Prostate gland (tissue), 2 donors: Measurements from ENCODE around the gene GPRIN3. TPM values are rescaled to one million over a fixed set of nuclear protein-coding genes. Genes with fewer than 3 reads are reported as not detected.

Experiments
- DNase-seq: peaks from one replicate; pipeline ENCODE4 v3.0.0-alpha.2; 2019; ENCODE audit warnings: low spot score
- H3K27ac ChIP-seq, 2 donors: fragments of 200-600 bp; sonication (generic); 2 replicates each; pipeline ENCODE4 v1.5.1; 2017 to 2019
- H3K27me3 ChIP-seq: fragments of 200-600 bp; sonication (generic); replicated peaks from 2 replicates; pipeline ENCODE4 v1.5.1; 2019; ENCODE audit not compliant: insufficient read depth
- H3K36me3 ChIP-seq, 2 donors: fragments of 200-600 bp; sonication (generic); 1 replicate in 1 of 2; 2 replicates in 1 of 2; pipeline versions ENCODE4 v1.5.1 to v1.8.1; 2017 to 2019
- H3K4me1 ChIP-seq: fragments of 200-600 bp; sonication (generic); replicated peaks from 2 replicates; pipeline ENCODE4 v1.5.1; 2019
- H3K4me3 ChIP-seq, 2 donors: fragments of 200-600 bp; sonication (generic); 2 replicates each; pipeline ENCODE4 v1.5.1; 2017 to 2019
- H3K9me3 ChIP-seq: fragments of 200-600 bp; sonication (generic); 2 replicates; pipeline ENCODE4 v1.5.1; 2017
- POLR2A ChIP-seq: fragments of 450-650 bp; IDR thresholded peaks from one replicate; pipeline ENCODE4 v1.6.1; 2016; ENCODE audit warnings: antibody characterized with exemption, mild to moderate bottlenecking
- POLR2AphosphoS5 ChIP-seq: sonication (generic); formaldehyde crosslinking; IDR thresholded peaks from one replicate; pipeline ENCODE4 v1.6.1; 2017; ENCODE audit warnings: antibody characterized with exemption
- WGBS: methylation state at CpG from one replicate; pipeline ENCODE4 v1.1.5; 2018; 5-methylcytosine and 5-hydroxymethylcytosine counted together
- intact Hi-C: fragments of 100-400 bp; cut with DNase I; formaldehyde crosslinking; loops from one replicate; pipeline ENCODE4 v1.14.2; 2022
- total RNA-seq, 2 donors: library from RNA; depleted of rRNA; stranded (reverse); fragments of >200 nt; gene quantifications; one replicate each; pipeline ENCODE4 v1.1.0, GENCODE V29; 2016
- TF ChIP-seq, protein P1 (sequence below), 4 experiments: fragments of 200-600 bp in 2 of 4; fragments of 450-650 bp in 2 of 4; sonication (generic) in 2 of 4; IDR thresholded peaks; 1 replicate in 3 of 4; 2 replicates in 1 of 4; pipeline ENCODE4 v1.5.1; 2016 to 2019; ENCODE audit warnings: antibody characterized with exemption in 4 of 4, mild to moderate bottlenecking in 2 of 4, moderate library complexity in 2 of 4

The GPRIN3 gene
- total RNA-seq, 2 donors from 2014 or later = 0.77 to 2.4 TPM

DNA sequence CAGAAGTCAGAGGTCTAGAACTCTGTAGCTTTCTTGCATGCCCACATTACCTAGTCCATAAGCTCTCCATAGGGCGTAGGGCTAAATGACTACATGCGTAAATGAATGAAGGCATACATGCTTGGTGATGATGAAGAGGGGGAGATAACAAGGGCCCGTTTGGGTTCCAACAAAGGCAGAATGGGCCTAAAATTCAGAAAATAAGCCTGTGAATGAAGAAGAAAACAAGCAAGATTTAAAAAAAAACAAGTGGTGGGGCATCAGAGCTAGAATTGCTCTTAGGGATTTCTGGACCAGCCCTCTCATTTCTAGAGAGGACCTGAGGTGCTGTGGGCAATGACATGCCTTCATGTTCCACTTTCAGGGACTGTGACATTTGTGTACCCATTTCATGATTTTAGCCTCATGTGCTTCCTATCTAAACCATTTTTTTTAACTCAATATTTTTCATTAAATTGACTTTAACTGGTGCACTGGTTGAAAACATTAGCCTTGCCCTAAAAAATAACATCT is 12.1 kb downstream of the GPRIN3 start:
- Histone ChIP-seq H3K27ac (no peak overlapping the region), H3K9me3 (no peaks in the 10 kb centered on the region), H3K36me3 (no peaks in the 10 kb centered on the region), H3K4me1 (no peaks in the 10 kb centered on the region), H3K4me3 (no peak overlapping the region), H3K27me3 (no peaks in the 10 kb centered on the region)
- DNase-seq = no peak
- intact Hi-C loops = no loop called here
- 99% methylated on average over 3 of the region's 3 CpGs for WGBS
- TF ChIP-seq, protein P1, sequence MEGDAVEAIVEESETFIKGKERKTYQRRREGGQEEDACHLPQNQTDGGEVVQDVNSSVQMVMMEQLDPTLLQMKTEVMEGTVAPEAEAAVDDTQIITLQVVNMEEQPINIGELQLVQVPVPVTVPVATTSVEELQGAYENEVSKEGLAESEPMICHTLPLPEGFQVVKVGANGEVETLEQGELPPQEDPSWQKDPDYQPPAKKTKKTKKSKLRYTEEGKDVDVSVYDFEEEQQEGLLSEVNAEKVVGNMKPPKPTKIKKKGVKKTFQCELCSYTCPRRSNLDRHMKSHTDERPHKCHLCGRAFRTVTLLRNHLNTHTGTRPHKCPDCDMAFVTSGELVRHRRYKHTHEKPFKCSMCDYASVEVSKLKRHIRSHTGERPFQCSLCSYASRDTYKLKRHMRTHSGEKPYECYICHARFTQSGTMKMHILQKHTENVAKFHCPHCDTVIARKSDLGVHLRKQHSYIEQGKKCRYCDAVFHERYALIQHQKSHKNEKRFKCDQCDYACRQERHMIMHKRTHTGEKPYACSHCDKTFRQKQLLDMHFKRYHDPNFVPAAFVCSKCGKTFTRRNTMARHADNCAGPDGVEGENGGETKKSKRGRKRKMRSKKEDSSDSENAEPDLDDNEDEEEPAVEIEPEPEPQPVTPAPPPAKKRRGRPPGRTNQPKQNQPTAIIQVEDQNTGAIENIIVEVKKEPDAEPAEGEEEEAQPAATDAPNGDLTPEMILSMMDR (IDR thresholded peaks at IDR 0.05) = no peak
- no peak for TF ChIP-seq POLR2A
- TF ChIP-seq POLR2AphosphoS5 = no peak

DNA sequence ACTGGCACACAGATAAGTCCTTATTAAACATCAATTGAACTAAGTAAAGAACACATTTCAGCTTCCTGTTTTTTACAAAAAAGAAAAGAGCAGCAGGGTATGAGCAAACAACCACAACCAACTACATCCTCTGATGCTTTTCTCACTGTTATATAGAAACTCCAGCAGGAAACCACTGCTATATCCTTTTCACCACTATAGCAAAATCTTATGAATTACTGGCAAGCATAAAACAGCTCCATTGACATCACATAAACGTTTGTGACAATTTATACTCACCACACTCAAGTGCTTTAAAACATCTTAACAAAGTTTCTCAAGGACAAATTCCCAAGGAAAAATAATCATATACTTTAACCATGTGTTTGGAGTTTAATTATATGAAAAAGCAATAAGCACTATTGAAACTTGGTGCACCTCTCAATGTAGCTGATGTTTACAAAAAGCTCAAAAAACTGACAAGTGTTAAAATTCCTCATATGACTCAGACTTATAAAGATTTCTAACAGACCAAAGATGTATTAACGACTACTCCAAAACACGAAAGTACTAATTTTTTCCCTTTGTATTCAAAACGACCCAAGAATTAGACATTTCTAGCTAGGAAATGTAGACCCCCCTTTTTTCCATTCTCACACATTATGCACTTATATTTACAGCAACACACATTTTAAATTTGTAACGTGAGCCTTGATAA is 12.9 kb downstream of the GPRIN3 start:
- TF ChIP-seq POLR2A (no peak), POLR2AphosphoS5 (no peak)
- TF ChIP-seq, protein P1 (IDR thresholded peaks at IDR 0.05) = no peak
- no peak for DNase-seq
- Histone ChIP-seq H3K36me3 (no peaks in the 10 kb centered on the region), H3K4me3 (no peak overlapping the region), H3K4me1 (no peaks in the 10 kb centered on the region), H3K27me3 (no peaks in the 10 kb centered on the region), H3K27ac (no peak overlapping the region), H3K9me3 (no peaks in the 10 kb centered on the region)
- 44% methylated on average over 5 of the region's 5 CpGs for WGBS
- intact Hi-C loops = no loop called here

DNA sequence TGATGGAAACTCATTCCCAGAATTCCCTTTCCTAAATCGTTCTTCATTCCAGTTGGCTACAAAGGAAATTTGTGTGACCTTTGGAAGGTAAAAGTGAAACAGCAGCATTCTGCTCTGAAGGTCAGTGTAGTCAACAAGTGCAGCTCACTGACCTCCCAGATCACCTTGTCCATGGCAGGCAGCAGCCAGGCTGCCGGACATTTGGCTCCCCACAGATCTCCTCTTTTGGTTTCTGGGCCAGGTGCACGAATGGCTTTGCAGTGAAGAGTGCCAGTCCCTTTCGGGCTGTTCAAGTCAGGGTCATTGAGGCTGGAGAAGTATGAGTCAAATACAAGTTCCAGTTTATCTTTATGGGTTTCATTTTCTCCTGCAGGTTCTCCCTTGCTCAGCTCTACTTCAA is 14.3 kb downstream of the GPRIN3 start:
- no peak overlapping the region for H3K27ac ChIP-seq
- H3K36me3 ChIP-seq = no peaks in the 10 kb centered on the region
- no peaks in the 10 kb centered on the region for H3K9me3 ChIP-seq
- TF ChIP-seq, protein P1 (IDR thresholded peaks at IDR 0.05) = no peak
- TF ChIP-seq POLR2AphosphoS5 = no peak
- no peak for TF ChIP-seq POLR2A
- H3K4me1 ChIP-seq = no peaks in the 10 kb centered on the region
- WGBS = 79% methylated on average over 4 of the region's 4 CpGs
- H3K4me3 ChIP-seq = no peak overlapping the region
- intact Hi-C loops = no loop called here
- no peaks in the 10 kb centered on the region for H3K27me3 ChIP-seq
- no peak for DNase-seq

DNA sequence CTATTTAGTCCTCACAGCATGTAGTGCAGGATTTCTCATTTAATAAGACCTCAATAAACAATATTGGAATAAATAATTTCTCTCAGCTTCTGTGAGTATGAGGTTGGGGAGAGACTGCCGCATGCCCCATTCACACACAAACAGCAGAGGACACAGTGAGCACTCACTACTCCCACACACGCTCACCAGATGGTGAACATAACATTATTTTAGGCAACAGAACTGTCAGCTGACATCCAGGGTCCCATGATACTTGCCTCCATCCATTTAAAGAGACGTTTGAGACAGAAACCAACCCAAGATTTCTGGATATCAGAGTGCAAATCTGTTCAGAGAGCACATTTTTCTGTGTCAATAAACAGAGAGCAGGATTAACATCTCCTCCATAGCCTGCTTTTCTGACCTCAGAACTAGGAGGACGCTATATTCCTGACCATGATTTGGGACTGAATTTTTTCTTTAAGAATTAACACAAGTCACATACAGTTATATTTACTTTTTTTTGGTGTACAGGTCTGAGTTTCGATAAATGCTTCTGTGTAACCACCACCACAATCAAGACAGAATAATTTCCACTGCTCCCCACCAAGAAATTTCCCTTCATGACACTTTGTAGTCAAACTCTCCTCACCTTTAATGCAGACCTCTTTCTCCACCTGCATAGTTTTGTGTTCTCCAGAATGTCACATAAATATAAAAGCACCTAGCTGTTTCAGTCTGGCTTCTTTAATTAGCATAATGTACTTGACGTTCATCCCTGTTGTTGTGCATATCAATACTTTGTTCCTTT is 16.7 kb downstream of the GPRIN3 start:
- H3K36me3 ChIP-seq = no peaks in the 10 kb centered on the region
- H3K9me3 ChIP-seq = no peaks in the 10 kb centered on the region
- no peaks in the 10 kb centered on the region for H3K27me3 ChIP-seq
- 67% methylated on average over 6 of the region's 6 CpGs for WGBS
- DNase-seq = no peak
- H3K27ac ChIP-seq = no peak overlapping the region
- no peak overlapping the region for H3K4me3 ChIP-seq
- intact Hi-C loops = no loop called here
- H3K4me1 ChIP-seq = no peaks in the 10 kb centered on the region
- TF ChIP-seq POLR2A (no peak), POLR2AphosphoS5 (no peak)
- TF ChIP-seq, protein P1 (IDR thresholded peaks at IDR 0.05) = no peak
